Left ventricle myocardium inferior (tissue), 1 donor: ENCODE results near the gene RAB33B. TPM values are rescaled to one million over a fixed set of nuclear protein-coding genes. Genes with fewer than 3 reads are reported as not detected.

Experiments used
- DNase-seq: peaks from one replicate; pipeline ENCODE4 v3.0.0-alpha.2; 2020
- H3K27ac ChIP-seq: fragments of 200-600 bp; replicated peaks from 2 replicates; pipeline ENCODE4 v1.8.0; 2021
- H3K27me3 ChIP-seq: fragments of 200-600 bp; 2 replicates; pipeline ENCODE4 v1.8.0; 2021; ENCODE audit warnings: low read depth
- H3K36me3 ChIP-seq: fragments of 200-600 bp; 2 replicates; pipeline ENCODE4 v1.8.0; 2021
- H3K4me1 ChIP-seq: fragments of 200-600 bp; 2 replicates; pipeline ENCODE4 v1.8.0; 2021
- H3K4me3 ChIP-seq: fragments of 200-600 bp; 2 replicates; pipeline ENCODE4 v1.8.0; 2021; ENCODE audit warnings: mild to moderate bottlenecking, moderate library complexity
- H3K9me3 ChIP-seq: fragments of 200-600 bp; replicated peaks from 2 replicates; pipeline ENCODE4 v1.8.0; 2021
- intact Hi-C: fragments of 100-400 bp; cut with micrococcal nuclease; formaldehyde crosslinking; loops from one replicate; pipeline ENCODE4 v1.11.0; 2022
- total RNA-seq: library from RNA; stranded (reverse); fragmentation: NEBNext Ultra II Directional; extraction: Animal tissue kit (Norgen Biotek cat#: 25700); gene quantifications from one replicate; pipeline ENCODE4 v1.2.1, GENCODE V29; 2021
- TF ChIP-seq, protein P1 (sequence below): fragments of 200-600 bp; IDR thresholded peaks from 2 replicates; pipeline ENCODE4 v1.8.0; 2021; ENCODE audit warnings: antibody characterized with exemption, mild to moderate bottlenecking, borderline replicate concordance
- donor health status: DM: no; HTN: yes; CAD: no; lungs with severe emphysema.

Gene RAB33B
- total RNA-seq, 1 donor from 2014 or later = 6.1 TPM

DNA sequence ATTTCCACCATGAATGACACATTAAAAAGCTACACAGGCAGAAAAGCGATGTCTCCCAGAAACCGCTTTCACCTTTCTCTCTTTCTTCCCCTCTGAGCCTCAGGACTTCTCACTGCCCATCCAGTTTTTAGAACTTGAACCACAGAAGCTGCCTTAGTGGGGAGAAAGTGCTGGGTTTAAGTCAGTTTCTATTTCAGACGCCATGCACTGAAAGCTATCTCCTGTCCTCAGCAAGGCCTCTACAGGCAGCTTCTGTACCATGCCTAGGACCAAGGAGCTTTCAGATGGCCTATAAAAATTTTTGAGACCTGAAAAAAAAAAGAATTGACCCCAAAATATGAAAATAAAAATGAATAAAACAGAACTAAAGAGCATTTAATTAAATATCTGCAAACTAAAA is 34.5 kb downstream of the RAB33B start:
- peaks cover 5% of the 10 kb centered on the region for H3K4me1 ChIP-seq
- no peaks in the 10 kb centered on the region for H3K27me3 ChIP-seq
- H3K36me3 ChIP-seq = no peaks in the 10 kb centered on the region
- no peak overlapping the region for H3K27ac ChIP-seq
- H3K4me3 ChIP-seq = no peak overlapping the region
- H3K9me3 ChIP-seq = no peaks in the 10 kb centered on the region
- no peak for DNase-seq
- TF ChIP-seq, protein P1, sequence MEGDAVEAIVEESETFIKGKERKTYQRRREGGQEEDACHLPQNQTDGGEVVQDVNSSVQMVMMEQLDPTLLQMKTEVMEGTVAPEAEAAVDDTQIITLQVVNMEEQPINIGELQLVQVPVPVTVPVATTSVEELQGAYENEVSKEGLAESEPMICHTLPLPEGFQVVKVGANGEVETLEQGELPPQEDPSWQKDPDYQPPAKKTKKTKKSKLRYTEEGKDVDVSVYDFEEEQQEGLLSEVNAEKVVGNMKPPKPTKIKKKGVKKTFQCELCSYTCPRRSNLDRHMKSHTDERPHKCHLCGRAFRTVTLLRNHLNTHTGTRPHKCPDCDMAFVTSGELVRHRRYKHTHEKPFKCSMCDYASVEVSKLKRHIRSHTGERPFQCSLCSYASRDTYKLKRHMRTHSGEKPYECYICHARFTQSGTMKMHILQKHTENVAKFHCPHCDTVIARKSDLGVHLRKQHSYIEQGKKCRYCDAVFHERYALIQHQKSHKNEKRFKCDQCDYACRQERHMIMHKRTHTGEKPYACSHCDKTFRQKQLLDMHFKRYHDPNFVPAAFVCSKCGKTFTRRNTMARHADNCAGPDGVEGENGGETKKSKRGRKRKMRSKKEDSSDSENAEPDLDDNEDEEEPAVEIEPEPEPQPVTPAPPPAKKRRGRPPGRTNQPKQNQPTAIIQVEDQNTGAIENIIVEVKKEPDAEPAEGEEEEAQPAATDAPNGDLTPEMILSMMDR = no peak
- intact Hi-C loops = no loop called here

DNA sequence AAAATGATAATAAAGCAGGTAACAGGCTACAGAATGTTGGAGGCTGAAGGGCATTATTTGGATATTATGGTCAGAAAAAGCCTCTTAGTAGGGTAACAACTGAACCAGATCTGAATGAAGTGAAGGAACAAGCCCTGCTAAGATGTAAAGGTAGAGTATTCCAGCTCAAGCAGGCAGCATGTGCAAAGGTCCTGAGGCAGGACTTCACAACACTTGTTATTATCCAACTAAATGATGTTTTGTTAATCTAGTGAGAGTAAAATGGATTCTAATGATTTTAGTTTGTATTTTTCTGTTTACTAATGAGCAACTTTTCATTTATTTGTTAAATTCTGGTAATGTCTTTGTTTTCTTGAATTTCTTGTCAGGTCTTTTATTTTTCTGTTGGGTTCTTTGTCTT is 35.7 kb downstream of the RAB33B start:
- peaks cover 7% of the 10 kb centered on the region for H3K4me1 ChIP-seq
- no peaks in the 10 kb centered on the region for H3K36me3 ChIP-seq
- H3K27ac ChIP-seq = no peak overlapping the region
- no peaks in the 10 kb centered on the region for H3K27me3 ChIP-seq
- no peak overlapping the region for H3K4me3 ChIP-seq
- TF ChIP-seq, protein P1 = no peak
- H3K9me3 ChIP-seq = no peaks in the 10 kb centered on the region
- DNase-seq = no peak
- intact Hi-C loops = no loop called here

DNA sequence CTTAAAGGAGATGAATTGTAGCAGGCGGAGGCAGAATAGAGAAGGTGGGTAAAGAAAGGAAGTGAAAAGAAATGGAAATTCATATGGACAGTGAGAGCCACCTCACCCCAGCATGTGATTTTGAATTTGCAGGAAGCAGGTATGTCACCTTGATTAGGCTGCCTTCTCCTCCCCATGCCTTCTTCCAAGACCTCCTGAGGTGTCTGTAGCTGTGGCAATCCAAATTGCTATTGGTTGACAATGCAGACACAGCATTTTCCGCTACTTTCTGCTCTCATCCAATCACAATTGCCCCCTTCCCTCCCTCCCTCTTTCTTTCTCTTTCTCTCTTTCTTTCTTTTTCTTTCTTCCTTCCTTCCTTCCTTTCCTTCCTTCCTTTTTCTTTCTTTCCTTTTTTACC is 38.5 kb downstream of the RAB33B start:
- TF ChIP-seq, protein P1 = no peak
- H3K9me3 ChIP-seq = no peaks in the 10 kb centered on the region
- no peak overlapping the region for H3K4me3 ChIP-seq
- H3K27me3 ChIP-seq = no peaks in the 10 kb centered on the region
- intact Hi-C loops = no loop called here
- DNase-seq = no peak
- H3K27ac ChIP-seq = no peak overlapping the region
- no peaks in the 10 kb centered on the region for H3K36me3 ChIP-seq
- H3K4me1 ChIP-seq = peaks cover 13% of the 10 kb centered on the region

DNA sequence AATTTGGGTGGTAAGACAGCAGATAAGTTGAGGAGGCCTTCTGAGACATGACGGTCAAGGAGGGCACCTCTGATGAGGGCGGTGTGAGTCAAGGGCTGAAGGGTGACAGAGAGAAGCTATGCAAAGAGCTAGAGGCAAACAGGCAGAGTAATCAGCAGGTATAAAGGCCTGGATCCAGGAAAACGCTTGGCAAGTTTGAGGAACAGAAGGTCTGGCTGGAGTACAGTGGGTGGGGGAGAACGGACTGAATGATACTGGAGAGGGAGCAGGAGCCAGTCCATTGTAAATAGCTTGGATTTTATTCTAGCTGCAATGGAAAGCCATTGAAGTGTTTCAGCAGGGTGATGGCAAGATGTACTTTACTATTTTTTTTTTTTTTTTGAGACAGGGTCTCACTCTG is 39.3 kb downstream of the RAB33B start:
- Histone ChIP-seq H3K27ac (peak overlapping the region; percentile 39), H3K4me1 (peaks cover 13% of the 10 kb centered on the region), H3K9me3 (no peaks in the 10 kb centered on the region), H3K27me3 (no peaks in the 10 kb centered on the region), H3K36me3 (no peaks in the 10 kb centered on the region), H3K4me3 (no peak overlapping the region)
- TF ChIP-seq, protein P1 = no peak
- no peak for DNase-seq
- intact Hi-C loops = no loop called here

DNA sequence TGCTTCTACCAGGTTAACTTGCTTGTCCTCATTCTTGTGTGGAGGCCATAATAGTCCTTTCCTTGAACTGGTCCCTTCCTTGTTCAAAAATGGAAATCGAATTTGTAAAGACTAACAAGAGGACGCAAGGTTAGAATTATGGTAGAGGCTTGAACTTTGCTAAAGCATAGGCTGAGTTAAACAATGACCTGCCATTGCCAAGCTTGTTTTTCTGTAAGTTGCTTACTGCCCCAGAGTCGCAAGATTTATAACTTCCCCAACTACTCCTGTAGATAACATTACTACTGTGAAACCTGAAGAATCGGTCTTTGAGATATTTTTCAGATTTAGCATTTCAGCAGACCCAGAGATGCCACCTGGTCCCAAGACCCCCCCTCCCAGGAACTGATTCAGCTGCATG is 45.3 kb downstream of the RAB33B start:
- TF ChIP-seq, protein P1 = no peak
- peaks cover 6% of the 10 kb centered on the region for H3K4me1 ChIP-seq
- no peaks in the 10 kb centered on the region for H3K9me3 ChIP-seq
- H3K36me3 ChIP-seq = peaks cover 6% of the 10 kb centered on the region
- no peaks in the 10 kb centered on the region for H3K27me3 ChIP-seq
- no peak overlapping the region for H3K4me3 ChIP-seq
- no peak overlapping the region for H3K27ac ChIP-seq
- intact Hi-C loops = no loop called here
- no peak for DNase-seq

DNA sequence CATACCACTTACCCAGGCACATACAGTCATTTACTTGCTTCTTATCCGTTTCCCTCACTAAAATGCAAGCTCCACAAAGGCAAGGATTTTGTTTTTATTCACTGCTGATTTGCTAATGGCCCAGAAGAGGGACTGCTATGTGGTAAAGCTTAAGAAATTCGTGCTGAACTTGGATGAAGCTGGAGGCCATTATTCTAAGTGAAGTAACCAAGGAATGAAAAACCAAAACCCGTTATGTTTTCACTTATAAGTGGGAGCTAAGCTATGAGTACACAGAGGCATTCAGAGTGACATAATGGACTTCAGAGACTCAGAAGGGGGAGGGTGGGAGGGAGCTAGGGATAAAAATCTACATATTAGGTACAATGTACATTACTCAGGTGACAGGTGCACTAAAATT is 47.2 kb downstream of the RAB33B start:
- Histone ChIP-seq H3K9me3 (no peaks in the 10 kb centered on the region), H3K27ac (no peak overlapping the region), H3K4me3 (no peak overlapping the region), H3K27me3 (no peaks in the 10 kb centered on the region), H3K4me1 (peaks cover 4% of the 10 kb centered on the region), H3K36me3 (peaks cover 6% of the 10 kb centered on the region)
- TF ChIP-seq, protein P1 = no peak
- DNase-seq = no peak
- intact Hi-C loops = loop anchor here (10.0 kb wide), 1 partner anchor 86 kb away; no protein-coding TSS in a partner anchor
